ENCODE results near the gene VANGL1. TPM values are rescaled to one million over a fixed set of nuclear protein-coding genes. Genes with fewer than 3 reads are reported as not detected.

The VANGL1 gene
- total and polyA plus RNA-seq, 12 donors: 2.0 to 19.1 (median 10.6) TPM

DNA sequence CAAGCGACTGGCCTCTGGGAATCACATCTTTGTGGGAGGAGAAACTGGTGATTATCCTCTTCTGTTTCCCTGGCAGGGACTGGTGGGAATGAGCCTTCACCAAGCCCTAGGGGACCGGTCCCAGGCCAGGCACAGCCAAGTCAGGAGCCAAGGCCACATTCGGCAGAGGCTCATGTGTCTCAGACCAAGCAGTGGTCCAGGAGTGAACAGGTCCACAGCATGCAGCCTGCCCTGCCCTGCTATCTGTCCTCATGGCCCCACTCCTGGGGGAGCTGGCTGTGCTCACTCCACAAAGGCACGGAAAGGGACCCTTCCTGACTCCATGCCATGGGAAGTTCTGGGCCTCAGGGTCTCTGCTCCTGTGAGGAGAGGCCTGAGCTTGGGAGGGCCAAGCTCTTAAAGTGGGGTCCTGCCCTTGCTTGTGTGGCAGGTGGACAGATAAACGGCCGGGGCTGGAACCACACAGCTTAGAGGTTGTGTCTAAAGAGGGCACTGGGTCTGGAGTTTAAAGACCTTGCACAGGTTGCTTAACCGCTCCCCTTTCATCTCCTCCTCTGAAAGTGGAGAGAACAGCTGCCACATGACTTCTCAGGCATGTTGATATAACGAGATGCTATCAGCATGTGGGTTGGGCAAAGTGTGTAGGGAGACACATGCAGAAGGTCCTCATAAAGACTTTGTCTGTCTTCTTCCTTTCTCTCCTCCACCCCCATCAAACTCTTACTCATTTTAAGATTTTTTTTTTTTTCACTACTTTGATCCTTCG lies 69.3 kb downstream of the VANGL1 start:
- Histone ChIP-seq H3K4me3 (no peak overlapping the region), H3K27me3 (peaks cover 3% of the 10 kb centered on the region), H3K27ac (no peak overlapping the region), H3K36me3 (replicated peaks in 1 of 2) (no peaks in the 10 kb centered on the region), H3K9me3 (replicated peaks in 1 of 3) (no peaks in the 10 kb centered on the region), H3K4me1 (replicated peaks in 1 of 2) (no peaks in the 10 kb centered on the region)
- DNase-seq: no peak
- TF ChIP-seq, protein P1, sequence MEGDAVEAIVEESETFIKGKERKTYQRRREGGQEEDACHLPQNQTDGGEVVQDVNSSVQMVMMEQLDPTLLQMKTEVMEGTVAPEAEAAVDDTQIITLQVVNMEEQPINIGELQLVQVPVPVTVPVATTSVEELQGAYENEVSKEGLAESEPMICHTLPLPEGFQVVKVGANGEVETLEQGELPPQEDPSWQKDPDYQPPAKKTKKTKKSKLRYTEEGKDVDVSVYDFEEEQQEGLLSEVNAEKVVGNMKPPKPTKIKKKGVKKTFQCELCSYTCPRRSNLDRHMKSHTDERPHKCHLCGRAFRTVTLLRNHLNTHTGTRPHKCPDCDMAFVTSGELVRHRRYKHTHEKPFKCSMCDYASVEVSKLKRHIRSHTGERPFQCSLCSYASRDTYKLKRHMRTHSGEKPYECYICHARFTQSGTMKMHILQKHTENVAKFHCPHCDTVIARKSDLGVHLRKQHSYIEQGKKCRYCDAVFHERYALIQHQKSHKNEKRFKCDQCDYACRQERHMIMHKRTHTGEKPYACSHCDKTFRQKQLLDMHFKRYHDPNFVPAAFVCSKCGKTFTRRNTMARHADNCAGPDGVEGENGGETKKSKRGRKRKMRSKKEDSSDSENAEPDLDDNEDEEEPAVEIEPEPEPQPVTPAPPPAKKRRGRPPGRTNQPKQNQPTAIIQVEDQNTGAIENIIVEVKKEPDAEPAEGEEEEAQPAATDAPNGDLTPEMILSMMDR (IDR thresholded peaks at IDR 0.05): no peak
- TF ChIP-seq POLR2A (IDR thresholded peaks at IDR 0.05): no peak
- intact Hi-C loops (cut with DNase I): loop anchor here (5.0 to 10.0 kb wide), 2 partner anchors 54 to 61 kb away; partner anchors contain the start of gene CASQ2 (in 1 of the 2)
- WGBS, 4 donors: 56 to 66% (median 62%) methylated on average over 6 to 9 of the region's 9 CpGs

DNA sequence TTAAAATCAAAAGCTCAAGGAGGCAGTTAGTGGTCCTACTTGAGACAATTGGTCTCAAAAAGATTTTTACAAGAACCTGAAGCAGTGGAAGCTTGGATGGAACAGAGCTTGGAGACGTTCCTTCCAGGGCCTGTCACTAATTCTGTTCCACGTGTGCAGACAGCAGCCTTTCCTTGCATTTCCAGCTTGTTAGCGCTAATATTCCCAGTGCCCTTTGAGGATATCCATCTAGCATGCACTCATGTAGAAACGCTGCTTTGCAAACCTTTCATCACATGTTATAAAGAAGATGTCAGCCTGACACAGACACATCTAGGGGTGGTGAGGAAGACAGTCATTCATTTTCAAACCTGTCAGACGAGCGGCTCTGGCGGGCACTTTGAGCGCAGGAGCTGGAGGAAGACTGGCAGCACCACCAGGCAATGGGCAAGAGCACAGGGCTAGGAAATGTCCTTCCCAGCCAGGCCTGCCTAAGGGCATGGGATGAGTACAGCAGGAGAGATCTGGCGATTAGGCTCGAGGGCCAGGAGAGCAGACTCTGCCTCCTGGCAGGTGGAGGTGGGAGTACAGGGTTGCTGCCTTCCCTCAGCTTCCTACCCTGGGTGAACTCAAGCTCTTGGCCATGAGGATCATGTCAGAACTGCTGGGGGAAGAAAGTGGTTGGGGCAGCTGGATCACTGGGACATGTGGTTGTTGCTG lies 71.3 kb downstream of the VANGL1 start:
- intact Hi-C loops (cut with DNase I): loop anchor here (5.0 to 10.0 kb wide), 2 partner anchors 52 to 59 kb away; partner anchors contain the start of gene CASQ2 (in 1 of the 2)
- WGBS, 4 donors: 59 to 81% (median 76%) methylated on average over 10 of the region's 10 CpGs
- Histone ChIP-seq H3K4me3 (no peak overlapping the region), H3K4me1 (replicated peaks in 1 of 2) (no peaks in the 10 kb centered on the region), H3K36me3 (replicated peaks in 1 of 2) (no peaks in the 10 kb centered on the region), H3K27me3 (peaks cover 3% of the 10 kb centered on the region), H3K27ac (no peak overlapping the region), H3K9me3 (replicated peaks in 1 of 3) (no peaks in the 10 kb centered on the region)
- TF ChIP-seq, protein P1 (IDR thresholded peaks at IDR 0.05): no peak
- no peak for TF ChIP-seq POLR2A (IDR thresholded peaks at IDR 0.05)
- DNase-seq: no peak

DNA sequence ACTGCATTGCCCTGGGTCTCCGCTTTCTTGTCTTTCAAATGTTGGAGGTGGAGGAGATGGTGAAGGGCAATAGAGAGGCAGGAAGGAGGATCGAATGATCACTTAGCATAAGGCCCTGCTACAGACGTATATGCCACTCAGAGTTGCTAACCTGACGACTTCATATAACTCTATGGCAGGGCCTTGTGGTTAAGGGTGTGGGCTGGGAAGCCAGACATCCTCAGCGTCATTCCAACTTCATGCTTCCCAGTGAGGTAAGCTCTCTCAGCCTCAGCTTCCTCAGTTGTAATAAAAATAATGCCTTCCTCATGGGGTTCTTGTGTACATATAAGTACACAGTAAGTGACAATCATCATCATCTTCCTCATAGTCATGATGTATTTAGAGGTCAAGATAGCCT lies 72.1 kb downstream of the VANGL1 start:
- DNase-seq: no peak
- Histone ChIP-seq H3K36me3 (replicated peaks in 1 of 2) (no peaks in the 10 kb centered on the region), H3K4me1 (replicated peaks in 1 of 2) (no peaks in the 10 kb centered on the region), H3K27ac (no peak overlapping the region), H3K27me3 (peaks cover 3% of the 10 kb centered on the region), H3K9me3 (replicated peaks in 1 of 3) (no peaks in the 10 kb centered on the region), H3K4me3 (no peak overlapping the region)
- WGBS, 4 donors: 74 to 90% (median 85%) methylated on average over 5 of the region's 5 CpGs
- TF ChIP-seq, protein P1 (IDR thresholded peaks at IDR 0.05): no peak
- no peak for TF ChIP-seq POLR2A (IDR thresholded peaks at IDR 0.05)
- intact Hi-C loops (cut with DNase I): loop anchor here (5.0 to 10.0 kb wide), 2 partner anchors 51 to 58 kb away; partner anchors contain the start of gene CASQ2 (in 1 of the 2)

DNA sequence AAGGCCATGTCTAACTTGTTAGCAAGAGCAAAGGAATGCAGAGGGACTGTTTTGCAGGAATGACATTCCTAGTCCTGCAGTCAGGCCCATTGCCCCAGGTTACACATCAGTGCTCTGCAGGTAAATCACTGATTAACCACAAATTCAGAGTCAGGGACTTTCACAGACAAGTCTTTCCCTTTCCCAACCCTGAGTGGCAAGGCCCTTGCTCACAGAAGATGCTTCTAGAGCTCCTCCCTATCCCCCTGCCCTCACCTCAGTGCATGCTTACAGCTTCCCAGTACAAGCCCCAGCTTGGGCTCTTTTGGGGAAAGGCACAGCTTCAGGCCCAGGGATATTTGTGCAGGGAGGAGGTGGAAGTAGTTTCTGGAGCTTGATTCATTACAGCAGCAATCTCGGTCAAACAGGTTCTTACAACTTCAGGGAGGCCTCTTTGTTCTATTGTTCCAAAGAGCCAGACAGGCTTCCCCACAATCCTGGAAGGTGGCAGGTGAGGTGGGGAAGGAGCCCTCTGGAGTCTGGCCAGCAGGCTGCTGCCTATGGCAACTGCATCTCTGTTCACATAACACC lies 72.9 kb downstream of the VANGL1 start:
- 30 to 78% (median 64%) methylated on average over 1 of the region's 1 CpG for WGBS, 4 donors
- intact Hi-C loops (cut with DNase I): loop anchor here (5.0 to 10.0 kb wide), 2 partner anchors 50 to 58 kb away; partner anchors contain the start of gene CASQ2 (in 1 of the 2)

More for the DNA sequence above, 72.9 kb downstream of the VANGL1 start:
- Histone ChIP-seq H3K4me1 (replicated peaks in 1 of 2) (no peaks in the 10 kb centered on the region), H3K4me3 (no peak overlapping the region), H3K36me3 (replicated peaks in 1 of 2) (no peaks in the 10 kb centered on the region), H3K27ac (no peak overlapping the region), H3K9me3 (replicated peaks in 1 of 3) (no peaks in the 10 kb centered on the region), H3K27me3 (peaks cover 3% of the 10 kb centered on the region)
- no peak for TF ChIP-seq POLR2A (IDR thresholded peaks at IDR 0.05)
- TF ChIP-seq, protein P1 (IDR thresholded peaks at IDR 0.05): no peak
- no peak for DNase-seq

Data from adrenal gland (tissue), 12 donors.